ENCODE data around the gene ZNF613. TPM values are rescaled to one million over a fixed set of nuclear protein-coding genes. Genes with fewer than 3 reads are reported as not detected.
"Not testable (repeated sequence)": the region's sequence is repeated elsewhere in the genome, so short reads cannot be mapped to it uniquely, and the experiment has no call there.

The ZNF613 gene
- polyA plus RNA-seq (ENCODE audit: insufficient read length in 12 of 12): 10 to 100 TPM in 1 of 12 donors, 1 to 10 TPM in 10, not detected in 1; 5.1 to 12.3 (median 6.7) TPM
- long read RNA-seq, donor 1, partial matches to known transcripts: 0 of 11 reads
- long read RNA-seq, donor 1, other reads (novel, unspliced or antisense): 9 of 11 reads
- long read RNA-seq, donor 2, partial matches to known transcripts: 0 of 1 reads
- long read RNA-seq, donor 2, other reads (novel, unspliced or antisense): 0 of 1 reads
- long read RNA-seq, donor 3, partial matches to known transcripts: 0 of 1 reads
- long read RNA-seq, donor 3, other reads (novel, unspliced or antisense): 0 of 1 reads
- long read RNA-seq, donor 4: 0 reads
- long read RNA-seq, donor 5: 0 reads
- long read RNA-seq, donor 6: 0 reads
- long read RNA-seq, donor 7, partial matches to known transcripts: 0 of 1 reads
- long read RNA-seq, donor 7, other reads (novel, unspliced or antisense): 0 of 1 reads
- long read RNA-seq, donor 8, partial matches to known transcripts: 0 of 2 reads
- long read RNA-seq, donor 8, other reads (novel, unspliced or antisense): 0 of 2 reads
- long read RNA-seq, donor 9, partial matches to known transcripts: 0 of 1 reads
- long read RNA-seq, donor 9, other reads (novel, unspliced or antisense): 0 of 1 reads
- long read RNA-seq, donor 10, partial matches to known transcripts: 0 of 5 reads
- long read RNA-seq, donor 10, other reads (novel, unspliced or antisense): 5 of 5 reads
- long read RNA-seq, donor 11, partial matches to known transcripts: 0 of 4 reads
- long read RNA-seq, donor 11, other reads (novel, unspliced or antisense): 0 of 4 reads

- peak; percentile 93 for DNase-seq
Observed at GRCh38 chr19:51926784-51927741, at the start of gene ZNF613. ZNF613 (plus strand) TSS chr19:51927472; CDS start chr19:51936221, 8,749 bp downstream.

DNA sequence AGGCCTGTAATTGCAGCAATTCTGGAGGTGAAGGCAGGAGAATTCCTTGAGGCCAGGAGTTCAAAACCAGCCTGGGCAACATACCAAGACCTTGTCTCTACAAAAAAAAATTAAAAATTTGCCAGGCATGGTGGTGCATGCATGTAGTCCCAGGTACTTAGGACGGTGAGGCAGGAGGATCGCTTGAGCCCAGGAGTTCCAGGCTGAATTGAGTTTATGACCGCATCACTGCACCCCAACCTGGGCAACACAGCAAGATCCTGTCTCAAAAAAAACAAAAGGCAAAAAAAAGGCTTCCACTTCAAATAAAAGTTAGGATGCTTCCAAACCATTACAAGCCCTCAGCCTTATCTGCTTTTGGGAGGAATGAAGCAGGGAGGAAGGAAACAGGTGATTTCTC is 44.8 kb upstream of the ZNF613 start:
- no peak for DNase-seq

DNA sequence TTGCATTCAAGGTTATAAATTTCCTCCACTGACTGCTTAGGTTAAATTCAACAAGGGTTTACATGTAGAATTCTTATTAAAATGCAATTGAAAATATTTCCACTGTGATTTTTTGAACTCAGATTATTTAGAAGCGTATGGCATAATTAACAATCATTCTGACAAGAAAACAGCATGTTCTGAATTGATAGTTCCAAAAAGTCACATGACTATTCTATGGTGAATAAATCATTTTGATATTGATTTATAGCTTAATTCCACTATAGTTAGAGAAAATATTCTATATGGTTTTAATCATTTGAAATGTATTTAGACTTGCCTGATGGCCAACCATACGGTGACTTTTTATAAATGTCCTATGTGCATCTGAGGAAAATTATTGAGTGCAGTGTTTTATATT is 42.6 kb upstream of the ZNF613 start:
- no peak for DNase-seq

DNA sequence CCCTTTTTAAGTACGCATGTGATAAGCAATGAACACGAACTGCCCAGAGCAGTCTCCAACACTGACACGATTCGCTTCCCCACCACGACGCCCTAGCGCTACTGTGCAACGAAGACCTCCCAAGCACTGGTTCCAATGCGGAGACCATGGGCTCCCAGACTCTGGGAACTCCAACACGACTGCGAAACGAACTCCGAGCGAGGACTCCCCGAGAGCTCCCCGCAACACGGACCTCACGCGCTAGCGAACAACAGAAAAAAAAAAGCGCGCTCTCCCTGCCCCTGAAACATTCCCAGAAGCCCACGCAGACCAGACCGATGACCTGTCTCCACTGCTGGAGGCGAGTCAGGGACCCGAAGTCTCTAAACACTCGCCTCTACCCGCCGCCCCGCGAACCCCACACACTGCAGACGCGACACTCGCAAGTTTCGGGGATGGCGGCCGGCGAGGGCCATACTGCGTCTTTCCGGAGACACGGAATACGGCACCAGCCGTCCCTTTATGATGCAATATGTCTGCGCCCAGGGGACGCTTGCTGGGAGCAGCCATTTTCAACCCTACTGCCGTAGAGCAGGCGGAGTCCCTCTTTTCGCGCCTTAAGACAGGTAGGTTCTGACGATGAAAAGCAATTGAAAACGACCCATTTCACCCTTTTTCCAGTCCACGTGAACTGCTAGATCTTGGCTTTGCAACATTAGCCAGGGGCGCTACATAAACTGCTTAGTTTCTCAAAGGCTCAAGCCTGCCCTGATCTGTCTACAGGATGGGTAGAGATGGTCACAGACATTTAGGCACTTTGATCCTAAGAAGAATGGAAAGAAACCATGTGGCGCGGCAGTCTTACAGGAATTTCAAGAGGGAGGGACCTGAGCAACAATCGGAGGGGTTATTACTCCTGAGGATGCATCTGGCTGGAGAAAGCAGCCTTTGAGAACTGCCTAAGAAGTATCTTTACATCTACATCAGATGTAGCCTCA is 39.5 kb upstream of the ZNF613 start, which contains the start of gene ZNF577:
Gene ZNF577 (minus strand): TSS at position 430 of the 977 bp plus-strand sequence. CDS start 7,569 bp downstream, outside the sequence.
- DNase-seq: peak; percentile 94

DNA sequence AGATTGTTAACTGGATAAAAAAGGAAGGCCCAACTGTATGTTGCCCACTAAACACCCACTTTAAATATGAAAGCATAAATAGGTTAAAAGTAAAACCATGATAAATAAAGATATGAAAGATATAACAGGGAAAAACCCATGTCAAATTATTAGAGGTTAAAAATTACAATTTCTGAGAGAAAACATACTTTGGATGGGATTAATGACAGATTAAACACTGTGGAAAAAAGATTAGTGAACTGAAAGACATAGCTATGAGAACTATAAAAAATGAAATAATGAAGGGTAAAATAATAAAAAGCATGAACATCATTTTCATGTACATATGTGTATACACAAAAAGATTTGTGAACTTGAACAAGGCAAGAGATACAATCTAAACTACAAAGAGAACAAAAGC is 37.3 kb upstream of the ZNF613 start:
- DNase-seq: no peak

- DNase-seq: no peak
Observed at GRCh38 chr19:51891193-51891747, 36.0 kb upstream of the ZNF613 start.

DNA sequence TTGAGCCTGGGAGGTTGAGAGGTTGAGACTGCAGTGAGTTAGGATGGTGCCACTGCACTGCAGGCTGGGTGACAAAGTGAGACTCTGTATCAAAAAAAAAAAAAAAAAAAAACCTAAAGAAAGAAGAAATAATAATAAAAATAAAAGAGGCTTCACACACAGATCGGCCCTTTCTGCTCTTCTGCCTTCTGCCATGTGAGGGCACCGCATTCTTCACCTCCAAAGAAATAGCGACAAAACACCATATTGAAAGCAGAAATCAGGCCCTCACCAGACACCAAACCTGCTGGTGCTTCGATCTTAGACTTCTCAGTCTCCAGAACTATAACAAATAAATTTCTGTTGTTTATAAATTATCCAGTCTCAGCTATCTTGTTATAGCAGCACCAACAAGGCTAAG is 25.4 kb upstream of the ZNF613 start:
- no peak for DNase-seq

DNA sequence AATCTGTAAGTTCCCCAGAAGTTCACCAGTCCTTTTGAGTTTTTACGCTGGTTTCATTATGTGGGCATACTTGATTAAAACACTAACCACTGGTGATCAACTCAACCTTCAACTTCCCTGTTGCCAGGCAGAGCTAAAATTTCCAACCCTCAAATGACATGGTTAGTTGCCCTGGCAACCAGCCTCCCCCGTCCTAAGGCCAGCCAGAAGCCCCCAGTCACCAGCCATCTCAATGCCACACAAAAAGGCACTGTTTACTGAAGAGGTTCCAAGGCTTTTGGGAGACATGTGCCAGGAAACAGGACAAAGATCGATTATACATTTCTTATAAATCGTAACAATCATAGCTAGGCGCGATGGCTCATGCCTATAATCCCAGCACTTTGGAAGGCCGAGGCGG is 24.1 kb upstream of the ZNF613 start:
- DNase-seq: no peak

GRCh38 chr19:51904331-51905165 is 22.7 kb upstream of the ZNF613 start, which contains the start of gene ZNF649:
ZNF649 (minus strand) TSS chr19:51905017; CDS start chr19:51900107, 4,910 bp downstream.
- DNase-seq: peak; percentile 89

DNA sequence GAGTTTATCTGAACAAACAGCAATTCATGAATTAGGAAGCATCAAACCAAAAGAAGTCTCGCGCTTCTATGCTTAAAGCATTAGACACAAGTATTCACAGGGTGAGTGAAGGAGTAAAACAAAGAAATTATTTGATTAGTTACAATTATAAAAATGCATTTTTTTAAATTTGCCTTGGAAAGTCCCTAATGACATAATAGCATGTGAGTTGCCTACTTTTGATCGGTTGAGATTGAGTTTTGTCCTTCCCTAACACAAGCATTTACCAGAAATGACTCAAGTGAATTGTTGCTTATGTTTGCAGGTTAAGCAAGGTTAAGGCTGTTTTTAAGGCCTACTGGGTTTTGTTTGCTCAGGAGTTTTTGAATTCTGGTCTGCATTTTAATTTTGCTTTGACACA is 22.1 kb upstream of the ZNF613 start:
- no peak for DNase-seq

- not testable (repeated sequence) for DNase-seq
Observed at GRCh38 chr19:51905639-51906038, 21.6 kb upstream of the ZNF613 start.

- not testable (repeated sequence) for DNase-seq
Observed at GRCh38 chr19:51906108-51906507, 21.2 kb upstream of the ZNF613 start.

DNA sequence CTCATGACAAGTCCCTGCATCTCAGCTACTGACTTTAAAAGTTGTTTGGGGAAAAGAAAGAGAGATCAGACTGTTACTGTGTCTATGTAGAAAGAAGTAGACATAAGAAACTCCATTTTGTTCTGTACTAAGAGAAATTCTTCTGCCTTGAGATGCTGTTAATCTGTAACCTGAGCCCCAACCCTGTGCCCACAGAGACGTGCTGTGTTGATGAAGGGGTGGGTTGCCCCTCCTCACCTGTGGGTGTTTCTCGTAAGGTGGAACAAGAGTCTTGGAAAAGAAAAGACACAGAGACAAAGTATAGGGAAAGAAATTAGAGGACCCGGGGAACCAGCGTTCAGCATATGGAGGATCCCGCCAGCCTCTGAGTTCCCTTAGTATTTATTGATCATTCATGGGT is 19.3 kb upstream of the ZNF613 start:
- not testable (repeated sequence) for DNase-seq

GRCh38 chr19:51915324-51915867 is 11.9 kb upstream of the ZNF613 start:
- DNase-seq: no peak

- no peak for DNase-seq
Observed at GRCh38 chr19:51916167-51916566, 11.1 kb upstream of the ZNF613 start.

GRCh38 chr19:51919606-51920005 is 7.7 kb upstream of the ZNF613 start:
- DNase-seq: no peak

GRCh38 chr19:51921949-51922348 is 5.3 kb upstream of the ZNF613 start:
- DNase-seq: no peak

- DNase-seq: no peak
Observed at GRCh38 chr19:51926426-51926783, 867 bp upstream of the ZNF613 start.

GRCh38 chr19:51927859-51928258 is 587 bp downstream of the ZNF613 start:
- no peak for DNase-seq

Data from muscle of arm (tissue), 14 donors.